ENCODE data around the gene VPS4B. TPM values are rescaled to one million over a fixed set of nuclear protein-coding genes. Genes with fewer than 3 reads are reported as not detected.

Gene VPS4B
- total RNA-seq, 1 experiment from 2014 or later, result 24.5 TPM

- Histone ChIP-seq H3K36me3 (replicated peaks; ENCODE audit: control insufficient read depth, insufficient read depth, low read length) (peaks cover 10% of the 10 kb centered on the region), H3K4me3 (ENCODE audit: insufficient read depth, low read depth, low read length) (no peak overlapping the region), H3K27me3 (ENCODE audit: control insufficient read depth, insufficient read depth, low read length) (no peaks in the 10 kb centered on the region)
- DNase-seq, result no peak
Measured at GRCh38 chr18:63405986-63406385, 16.3 kb downstream of the VPS4B start.

GRCh38 chr18:63402246-63403162 lies 19.8 kb downstream of the VPS4B start:
- no peaks in the 10 kb centered on the region for H3K27me3 ChIP-seq (ENCODE audit: control insufficient read depth, insufficient read depth, low read length)
- peaks cover 18% of the 10 kb centered on the region for H3K36me3 ChIP-seq (replicated peaks; ENCODE audit: control insufficient read depth, insufficient read depth, low read length)
- no peak overlapping the region for H3K4me3 ChIP-seq (ENCODE audit: insufficient read depth, low read depth, low read length)
- no peak for DNase-seq

- no peak for DNase-seq
- Histone ChIP-seq H3K36me3 (replicated peaks; ENCODE audit: control insufficient read depth, insufficient read depth, low read length) (peaks cover 20% of the 10 kb centered on the region), H3K27me3 (ENCODE audit: control insufficient read depth, insufficient read depth, low read length) (no peaks in the 10 kb centered on the region)
Measured at GRCh38 chr18:63399300-63399699, 23.0 kb downstream of the VPS4B start.

GRCh38 chr18:63397349-63397748 lies 24.9 kb downstream of the VPS4B start:
- DNase-seq, result no peak
- H3K27me3 ChIP-seq (ENCODE audit: control insufficient read depth, insufficient read depth, low read length), result no peaks in the 10 kb centered on the region
- H3K4me3 ChIP-seq (ENCODE audit: insufficient read depth, low read depth, low read length), result no peak overlapping the region
- H3K36me3 ChIP-seq (replicated peaks; ENCODE audit: control insufficient read depth, insufficient read depth, low read length), result peaks cover 13% of the 10 kb centered on the region

More at GRCh38 chr18:63399300-63399699, 23.0 kb downstream of the VPS4B start:
- no peak overlapping the region for H3K4me3 ChIP-seq (ENCODE audit: insufficient read depth, low read depth, low read length)

- DNase-seq, result no peak
- Histone ChIP-seq H3K36me3 (replicated peaks; ENCODE audit: control insufficient read depth, insufficient read depth, low read length) (peaks cover 9% of the 10 kb centered on the region), H3K4me3 (ENCODE audit: insufficient read depth, low read depth, low read length) (no peak overlapping the region), H3K27me3 (ENCODE audit: control insufficient read depth, insufficient read depth, low read length) (no peaks in the 10 kb centered on the region)
Measured at GRCh38 chr18:63395503-63395902, 26.8 kb downstream of the VPS4B start.

- H3K27me3 ChIP-seq (ENCODE audit: control insufficient read depth, insufficient read depth, low read length), result no peaks in the 10 kb centered on the region
- peaks cover 9% of the 10 kb centered on the region for H3K36me3 ChIP-seq (replicated peaks; ENCODE audit: control insufficient read depth, insufficient read depth, low read length)
- no peak for DNase-seq
- no peak overlapping the region for H3K4me3 ChIP-seq (ENCODE audit: insufficient read depth, low read depth, low read length)
Measured at GRCh38 chr18:63394954-63395353, 27.3 kb downstream of the VPS4B start.

- Histone ChIP-seq H3K4me3 (ENCODE audit: insufficient read depth, low read depth, low read length) (no peak overlapping the region), H3K36me3 (replicated peaks; ENCODE audit: control insufficient read depth, insufficient read depth, low read length) (no peaks in the 10 kb centered on the region; the same call in 1 of the 2 replicates), H3K27me3 (ENCODE audit: control insufficient read depth, insufficient read depth, low read length) (no peaks in the 10 kb centered on the region)
- DNase-seq, result no peak
Measured at GRCh38 chr18:63387861-63388260, 34.4 kb downstream of the VPS4B start.

- Histone ChIP-seq H3K4me3 (ENCODE audit: insufficient read depth, low read depth, low read length) (no peak overlapping the region), H3K36me3 (replicated peaks; ENCODE audit: control insufficient read depth, insufficient read depth, low read length) (no peaks in the 10 kb centered on the region), H3K27me3 (ENCODE audit: control insufficient read depth, insufficient read depth, low read length) (no peaks in the 10 kb centered on the region)
- DNase-seq, result no peak
Measured at GRCh38 chr18:63382843-63383242, 39.4 kb downstream of the VPS4B start.

GRCh38 chr18:63379639-63379962 lies 42.7 kb downstream of the VPS4B start:
- no peaks in the 10 kb centered on the region for H3K27me3 ChIP-seq (ENCODE audit: control insufficient read depth, insufficient read depth, low read length)
- H3K36me3 ChIP-seq (replicated peaks; ENCODE audit: control insufficient read depth, insufficient read depth, low read length), result no peaks in the 10 kb centered on the region
- no peak for DNase-seq
- H3K4me3 ChIP-seq (ENCODE audit: insufficient read depth, low read depth, low read length), result no peak overlapping the region

- Histone ChIP-seq H3K27me3 (ENCODE audit: control insufficient read depth, insufficient read depth, low read length) (no peaks in the 10 kb centered on the region), H3K36me3 (replicated peaks; ENCODE audit: control insufficient read depth, insufficient read depth, low read length) (no peaks in the 10 kb centered on the region), H3K4me3 (ENCODE audit: insufficient read depth, low read depth, low read length) (no peak overlapping the region)
- no peak for DNase-seq
Measured at GRCh38 chr18:63378919-63379638, 43.2 kb downstream of the VPS4B start.

GRCh38 chr18:63377275-63377980 lies 44.8 kb downstream of the VPS4B start:
- Histone ChIP-seq H3K27me3 (ENCODE audit: control insufficient read depth, insufficient read depth, low read length) (no peaks in the 10 kb centered on the region), H3K4me3 (ENCODE audit: insufficient read depth, low read depth, low read length) (no peak overlapping the region), H3K36me3 (replicated peaks; ENCODE audit: control insufficient read depth, insufficient read depth, low read length) (no peaks in the 10 kb centered on the region)
- DNase-seq, result no peak

GRCh38 chr18:63376538-63376937 lies 45.7 kb downstream of the VPS4B start:
- no peak for DNase-seq
- Histone ChIP-seq H3K4me3 (ENCODE audit: insufficient read depth, low read depth, low read length) (no peak overlapping the region), H3K36me3 (replicated peaks; ENCODE audit: control insufficient read depth, insufficient read depth, low read length) (no peaks in the 10 kb centered on the region), H3K27me3 (ENCODE audit: control insufficient read depth, insufficient read depth, low read length) (no peaks in the 10 kb centered on the region)

- no peak for DNase-seq
Measured at GRCh38 chr18:63374540-63374939, 47.7 kb downstream of the VPS4B start.

GRCh38 chr18:63373161-63373560 lies 49.1 kb downstream of the VPS4B start:
- Histone ChIP-seq H3K4me3 (ENCODE audit: insufficient read depth, low read depth, low read length) (no peak overlapping the region), H3K27me3 (ENCODE audit: control insufficient read depth, insufficient read depth, low read length) (no peaks in the 10 kb centered on the region), H3K36me3 (replicated peaks; ENCODE audit: control insufficient read depth, insufficient read depth, low read length) (no peaks in the 10 kb centered on the region)
- DNase-seq, result no peak

More at GRCh38 chr18:63374540-63374939, 47.7 kb downstream of the VPS4B start:
- Histone ChIP-seq H3K27me3 (ENCODE audit: control insufficient read depth, insufficient read depth, low read length) (no peaks in the 10 kb centered on the region), H3K4me3 (ENCODE audit: insufficient read depth, low read depth, low read length) (no peak overlapping the region), H3K36me3 (replicated peaks; ENCODE audit: control insufficient read depth, insufficient read depth, low read length) (no peaks in the 10 kb centered on the region)
